ENCODE measurements around the gene CDR2.

GRCh38 chr16:22374311-22375116 lies at the start of gene CDR2:
- TF ChIP-seq CTCF (IDR thresholded peaks at IDR 0.05), result no peak
- peak; percentile 64 to 83 for TF ChIP-seq POLR2A (IDR thresholded peaks at IDR 0.05)

All from adrenal gland (tissue), 5 donors.